Gastroesophageal sphincter (tissue), 3 donors: ENCODE results near the gene TUBA3D.
"Not testable (repeated sequence)": the region's sequence is repeated elsewhere in the genome, so short reads cannot be mapped to it uniquely, and the experiment has no call there.

Source experiments
- CTCF ChIP-seq, 4 experiments: fragments of 200-600 bp in 2 of 4; fragments of 450-650 bp in 2 of 4; sonication (generic) in 1 of 4; IDR thresholded peaks; one replicate each; pipeline ENCODE4 v1.5.1; 2017 to 2019; ENCODE audit warnings: antibody characterized with exemption in 4 of 4, mild to moderate bottlenecking in 2 of 4, moderate library complexity in 2 of 4
- EP300 ChIP-seq: sonication (generic); formaldehyde crosslinking; IDR thresholded peaks from one replicate; pipeline ENCODE4 v1.6.1; 2017; ENCODE audit warnings: antibody characterized with exemption, mild to moderate bottlenecking
- POLR2A ChIP-seq, 2 donors: fragments of 450-650 bp; IDR thresholded peaks; one replicate each; pipeline ENCODE4 v1.6.1; 2017; ENCODE audit warnings: antibody characterized with exemption in 2 of 2, mild to moderate bottlenecking in 2 of 2, moderate library complexity in 1 of 2
- POLR2AphosphoS5 ChIP-seq: sonication (generic); formaldehyde crosslinking; IDR thresholded peaks from one replicate; pipeline ENCODE4 v1.6.1; 2017; ENCODE audit warnings: antibody characterized with exemption

- not testable (repeated sequence) for TF ChIP-seq CTCF (IDR thresholded peaks at IDR 0.05); POLR2A (IDR thresholded peaks at IDR 0.05); EP300; POLR2AphosphoS5
Observed at GRCh38 chr2:131484906-131485460, 9.1 kb downstream of the TUBA3D start.
